Peyer's patch (tissue), 4 donors: ENCODE results near the gene NLRP12.

Experiments
- CTCF ChIP-seq, 6 experiments: fragments of 450-650 bp in 4 of 6; fragments of 200-600 bp in 2 of 6; sonication (generic) in 1 of 6; IDR thresholded peaks; one replicate each; pipeline ENCODE4 v1.5.1; 2017 to 2019; ENCODE audit warnings: antibody characterized with exemption in 6 of 6, mild to moderate bottlenecking in 3 of 6, moderate library complexity in 1 of 6
- POLR2A ChIP-seq, 2 donors: fragments of 450-650 bp; IDR thresholded peaks; one replicate each; pipeline ENCODE4 v1.5.1; 2017; ENCODE audit warnings: antibody characterized with exemption in 2 of 2, mild to moderate bottlenecking in 2 of 2, moderate library complexity in 2 of 2

DNA sequence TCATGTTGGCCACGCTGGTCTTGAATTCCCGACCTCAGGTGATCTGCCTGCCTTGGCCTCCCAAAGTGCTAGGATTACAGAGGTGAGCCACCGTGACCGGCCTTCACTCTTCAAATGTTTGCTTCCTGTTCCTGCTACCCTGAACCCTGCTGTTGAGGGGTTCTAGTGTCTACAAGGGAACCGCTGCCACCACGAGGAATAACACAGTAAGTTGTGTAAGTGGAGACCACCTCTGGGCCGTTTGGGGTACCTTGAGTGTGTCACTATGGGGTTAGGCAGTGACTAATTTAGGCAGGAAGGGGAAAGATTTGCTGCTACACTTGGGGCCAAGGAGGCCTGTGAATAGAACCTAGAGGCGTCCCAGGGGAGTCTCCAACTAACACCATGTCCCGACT is 41.4 kb upstream of the NLRP12 start:
- TF ChIP-seq CTCF (IDR thresholded peaks at IDR 0.05), result no peak
- no peak for TF ChIP-seq POLR2A (IDR thresholded peaks at IDR 0.05)
